Measurements from ENCODE around the gene NDUFS2. TPM values are rescaled to one million over a fixed set of nuclear protein-coding genes. Genes with fewer than 3 reads are reported as not detected.
A peak's percentile ranks its signal among the peaks of the same experiment; 100 is the strongest.

Gene NDUFS2
- total RNA-seq, 6 donors from 2014 or later, result 65.7 to 194 (median 84.4) TPM

GRCh38 chr1:161206411-161207140 is 4.4 kb downstream of the NDUFS2 start:
- H3K4me3 ChIP-seq, result no peak overlapping the region
- 78 to 83% methylated on average over 12 of the region's 12 CpGs for WGBS, 2 donors
- H3K4me1 ChIP-seq, result peaks cover 41 to 57% (median 51%) of the 10 kb centered on the region in 4 donors
- H3K36me3 ChIP-seq, result peaks cover 26 to 73% (median 52%) of the 10 kb centered on the region in 4 donors
- ATAC-seq (ENCODE audit: low FRiP score in 2 of 2), result no peak
- peak overlapping the region; percentile 64 to 97 (median 84) for H3K27ac ChIP-seq
- no peak for DNase-seq
- no peak for TF ChIP-seq POLR2A (IDR thresholded peaks at IDR 0.05)
- no peak for TF ChIP-seq EP300 (IDR thresholded peaks at IDR 0.05)
- TF ChIP-seq POLR2AphosphoS5 (IDR thresholded peaks at IDR 0.05), result no peak
- no peak for TF ChIP-seq CTCF (IDR thresholded peaks at IDR 0.05)
- no peaks in the 10 kb centered on the region for H3K9me3 ChIP-seq
- H3K27me3 ChIP-seq, result no peaks in the 10 kb centered on the region

- Histone ChIP-seq H3K27ac (peak overlapping the region; percentile 64 to 97 (median 84)), H3K4me3 (no peak overlapping the region), H3K9me3 (no peaks in the 10 kb centered on the region), H3K4me1 (peaks cover 38 to 54% (median 47%) of the 10 kb centered on the region in 4 donors), H3K27me3 (no peaks in the 10 kb centered on the region), H3K36me3 (peaks cover 32 to 79% (median 58%) of the 10 kb centered on the region in 4 donors)
- DNase-seq (peak in 1 of 2 donors; percentile 56), ATAC-seq (ENCODE audit: low FRiP score in 2 of 2) (peak; percentile 47 to 72)
- 81 to 83% methylated on average over 7 to 8 of the region's 8 CpGs for WGBS, 2 donors
- no peak for TF ChIP-seq CTCF (IDR thresholded peaks at IDR 0.05)
- peak in 2 of 4 donors; percentile 55 to 57 for TF ChIP-seq POLR2A (IDR thresholded peaks at IDR 0.05)
- TF ChIP-seq POLR2AphosphoS5 (IDR thresholded peaks at IDR 0.05), result peak; percentile 85 to 94
- TF ChIP-seq EP300 (IDR thresholded peaks at IDR 0.05), result peak; percentile 92 to 99 (median 97)
These were observed 5.0 kb downstream of the NDUFS2 start for GRCh38 chr1:161207173-161207572.

GRCh38 chr1:161209790-161210409 is 7.7 kb downstream of the NDUFS2 start:
- peak overlapping the region in 2 of 4 donors; percentile 76 to 83 for H3K27ac ChIP-seq

GRCh38 chr1:161214369-161214768 is 12.2 kb downstream of the NDUFS2 start:
- H3K9me3 ChIP-seq, result no peaks in the 10 kb centered on the region
- peak in 1 of 2 donors; percentile 52 for ATAC-seq (ENCODE audit: low FRiP score in 2 of 2)
- TF ChIP-seq POLR2A (IDR thresholded peaks at IDR 0.05) (no peak), POLR2AphosphoS5 (IDR thresholded peaks at IDR 0.05) (peak in 1 of 2 donors; percentile 11)
- peaks cover 5 to 21% (median 12%) of the 10 kb centered on the region in 4 donors for H3K4me1 ChIP-seq
- WGBS, 2 donors, result 79 to 83% methylated on average over 9 of the region's 9 CpGs
- peaks cover 38 to 60% (median 52%) of the 10 kb centered on the region in 4 donors for H3K36me3 ChIP-seq
- H3K27me3 ChIP-seq, result no peaks in the 10 kb centered on the region
- H3K4me3 ChIP-seq, result peak overlapping the region in 2 of 4 donors; percentile 41 to 50
- H3K27ac ChIP-seq, result peak overlapping the region; percentile 88 to 95 (median 92)
- DNase-seq, result no peak

More at GRCh38 chr1:161209790-161210409, 7.7 kb downstream of the NDUFS2 start:
- WGBS, 2 donors, result 38% methylated on average over 11 of the region's 11 CpGs
- Histone ChIP-seq H3K27me3 (no peaks in the 10 kb centered on the region), H3K4me1 (peaks cover 25 to 39% (median 29%) of the 10 kb centered on the region in 4 donors), H3K9me3 (no peaks in the 10 kb centered on the region), H3K36me3 (peaks cover 49 to 90% (median 81%) of the 10 kb centered on the region in 4 donors), H3K4me3 (no peak overlapping the region)
- peak in 1 of 2 donors; percentile 87 for DNase-seq
- TF ChIP-seq POLR2AphosphoS5 (IDR thresholded peaks at IDR 0.05) (peak in 1 of 2 donors; percentile 45), POLR2A (IDR thresholded peaks at IDR 0.05) (no peak), EP300 (IDR thresholded peaks at IDR 0.05) (no peak), CTCF (IDR thresholded peaks at IDR 0.05) (peak; percentile 82 to 96 (median 90))
- peak; percentile 89 for ATAC-seq (ENCODE audit: low FRiP score in 2 of 2)

GRCh38 chr1:161215076-161215475 is 12.9 kb downstream of the NDUFS2 start, which contains the start of gene FCER1G:
FCER1G (plus strand) TSS chr1:161215295; CDS start chr1:161215322, 27 bp downstream.
- H3K36me3 ChIP-seq, result peaks cover 36 to 53% (median 46%) of the 10 kb centered on the region in 4 donors
- DNase-seq (peak in 1 of 2 donors; percentile 77), ATAC-seq (ENCODE audit: low FRiP score in 2 of 2) (peak; percentile 60 to 77)
- TF ChIP-seq POLR2A (IDR thresholded peaks at IDR 0.05) (peak in 2 of 4 donors; percentile 61 to 92), EP300 (IDR thresholded peaks at IDR 0.05) (no peak), POLR2AphosphoS5 (IDR thresholded peaks at IDR 0.05) (peak; percentile 61 to 70)
- no peaks in the 10 kb centered on the region for H3K9me3 ChIP-seq
- peak within 1 kb of the TSS in 3 of 4 donors; percentile 34 to 50 (median 41) for H3K4me3 ChIP-seq
- WGBS, 2 donors, result 65 to 67% methylated on average over 10 of the region's 10 CpGs
- H3K27me3 ChIP-seq, result no peaks in the 10 kb centered on the region
- H3K4me1 ChIP-seq, result peaks cover 5 to 14% (median 7%) of the 10 kb centered on the region in 4 donors
- peak within 1 kb of the TSS; percentile 88 to 95 (median 92) for H3K27ac ChIP-seq

Data from upper lobe of left lung (tissue), 6 donors.